Mammary epithelial cell (primary cell): Measurements from ENCODE around the gene OR2L13.

Experiments used
- EZH2 ChIP-seq: IDR thresholded peaks from 2 replicates; pipeline ENCODE4 v1.6.1; 2012; ENCODE audit warnings: low read length, inconsistent platforms, borderline replicate concordance
- TF ChIP-seq, protein P1 (sequence below), 2 donors: IDR thresholded peaks in 1 of 2; conservative IDR thresholded peaks in 1 of 2; 2 replicates each; pipeline ENCODE4 v1.5.1; 2011 to 2012; ENCODE audit warnings: inconsistent platforms in 2 of 2, low read length in 2 of 2, mild to moderate bottlenecking in 2 of 2, control low read depth in 1 of 2, low read depth in 1 of 2; ENCODE audit not compliant: insufficient read depth in 1 of 2; ENCODE audit errors: extremely low read depth in 1 of 2

DNA sequence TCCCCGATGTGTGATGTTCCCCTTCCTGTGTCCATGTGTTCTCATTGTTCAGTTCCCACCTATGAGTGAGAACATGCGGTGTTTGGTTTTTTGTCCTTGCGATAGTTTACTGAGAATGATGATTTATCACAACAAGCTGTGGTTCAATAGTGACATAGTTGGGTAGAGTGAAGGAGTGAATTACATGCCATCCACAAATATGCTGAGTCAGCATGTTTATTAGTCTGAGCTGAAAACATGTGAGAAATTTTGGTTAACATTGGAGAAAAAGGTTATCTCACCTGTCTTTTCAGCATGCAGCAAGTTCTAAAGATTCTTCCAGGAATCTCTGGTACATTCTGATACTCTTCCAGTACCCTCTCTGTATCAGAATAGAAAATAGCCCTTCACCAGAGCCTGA, 29.4 kb upstream of the OR2L13 start:
- TF ChIP-seq, protein P1, sequence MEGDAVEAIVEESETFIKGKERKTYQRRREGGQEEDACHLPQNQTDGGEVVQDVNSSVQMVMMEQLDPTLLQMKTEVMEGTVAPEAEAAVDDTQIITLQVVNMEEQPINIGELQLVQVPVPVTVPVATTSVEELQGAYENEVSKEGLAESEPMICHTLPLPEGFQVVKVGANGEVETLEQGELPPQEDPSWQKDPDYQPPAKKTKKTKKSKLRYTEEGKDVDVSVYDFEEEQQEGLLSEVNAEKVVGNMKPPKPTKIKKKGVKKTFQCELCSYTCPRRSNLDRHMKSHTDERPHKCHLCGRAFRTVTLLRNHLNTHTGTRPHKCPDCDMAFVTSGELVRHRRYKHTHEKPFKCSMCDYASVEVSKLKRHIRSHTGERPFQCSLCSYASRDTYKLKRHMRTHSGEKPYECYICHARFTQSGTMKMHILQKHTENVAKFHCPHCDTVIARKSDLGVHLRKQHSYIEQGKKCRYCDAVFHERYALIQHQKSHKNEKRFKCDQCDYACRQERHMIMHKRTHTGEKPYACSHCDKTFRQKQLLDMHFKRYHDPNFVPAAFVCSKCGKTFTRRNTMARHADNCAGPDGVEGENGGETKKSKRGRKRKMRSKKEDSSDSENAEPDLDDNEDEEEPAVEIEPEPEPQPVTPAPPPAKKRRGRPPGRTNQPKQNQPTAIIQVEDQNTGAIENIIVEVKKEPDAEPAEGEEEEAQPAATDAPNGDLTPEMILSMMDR (conservative IDR thresholded peaks at IDR 0.05 in 1 of 2, IDR thresholded peaks at IDR 0.05 in 1 of 2; ENCODE audit: extremely low read depth in 1 of 2, insufficient read depth in 1 of 2, low read depth in 1 of 2, low read length in 2 of 2), result no peak
- no peak for TF ChIP-seq EZH2
